ENCODE measurements around the gene STARD5. TPM values are rescaled to one million over a fixed set of nuclear protein-coding genes. Genes with fewer than 3 reads are reported as not detected.

Gene STARD5
- total and polyA plus RNA-seq, 9 of the 15 experiments (the other 6 are each of a cell fraction or from before 2014, with no cell fraction given): 1.7 to 5.7 (median 2.2) TPM

GRCh38 chr15:81312790-81313543 lies 11.0 kb downstream of the STARD5 start (continued):
- TF ChIP-seq AFF1 (IDR thresholded peaks at IDR 0.05; ENCODE audit: low read depth in 1 of 2, partially characterized antibody in 2 of 2) (no peak), RUNX1 (IDR thresholded peaks at IDR 0.05; ENCODE audit: low read depth) (no peak), PHB2 (IDR thresholded peaks at IDR 0.05; ENCODE audit: low read depth) (no peak), CHD7 (IDR thresholded peaks at IDR 0.05; ENCODE audit: low read depth, low read length) (no peak), NUFIP1 (IDR thresholded peaks at IDR 0.05; ENCODE audit: partially characterized antibody) (no peak), MAFF (IDR thresholded peaks at IDR 0.05; ENCODE audit: low read length) (no peak)
